GM06990 (cell line): ENCODE measurements around the gene ATP1A4.

Experiments used
- DNase-seq: peaks from one replicate; pipeline ENCODE4 v3.0.0-alpha.2; 2011; ENCODE audit not compliant: insufficient read length; ENCODE audit errors: extremely low read depth
- H3K27me3 ChIP-seq: replicated peaks from 2 replicates; pipeline ENCODE4 v1.6.0; 2011; ENCODE audit warnings: low read length; ENCODE audit not compliant: control insufficient read depth, insufficient read depth
- H3K36me3 ChIP-seq: 2 replicates; pipeline ENCODE4 v1.5.1; 2011; ENCODE audit warnings: low read length; ENCODE audit not compliant: control insufficient read depth, insufficient read depth
- H3K4me3 ChIP-seq: replicated peaks from 2 replicates; pipeline ENCODE4 v1.5.1; 2011; ENCODE audit warnings: low read depth, mild to moderate bottlenecking, control low read depth, low read length
- CTCF ChIP-seq: IDR thresholded peaks from 2 replicates; pipeline ENCODE4 v1.5.1; 2011; ENCODE audit warnings: low read length, control low read depth, mild to moderate bottlenecking, inconsistent platforms; ENCODE audit not compliant: insufficient read depth, poor library complexity, severe bottlenecking

ATP1A4 gene

GRCh38 chr1:160178731-160179130 is 27.3 kb downstream of the ATP1A4 start:
- Histone ChIP-seq H3K27me3 (no peaks in the 10 kb centered on the region), H3K4me3 (no peak overlapping the region), H3K36me3 (no peaks in the 10 kb centered on the region)
- no peak for DNase-seq
- TF ChIP-seq CTCF, result no peak

- no peaks in the 10 kb centered on the region for H3K36me3 ChIP-seq
- H3K4me3 ChIP-seq, result no peak overlapping the region
- no peak for DNase-seq
- no peak for TF ChIP-seq CTCF
- H3K27me3 ChIP-seq, result no peaks in the 10 kb centered on the region
These were observed 27.9 kb downstream of the ATP1A4 start for GRCh38 chr1:160179336-160179735.

GRCh38 chr1:160186246-160186645 is 34.8 kb downstream of the ATP1A4 start:
- Histone ChIP-seq H3K36me3 (no peaks in the 10 kb centered on the region), H3K27me3 (no peaks in the 10 kb centered on the region), H3K4me3 (no peak overlapping the region)
- no peak for DNase-seq
- no peak for TF ChIP-seq CTCF

GRCh38 chr1:160186729-160187128 is 35.3 kb downstream of the ATP1A4 start:
- no peak for DNase-seq
- no peak for TF ChIP-seq CTCF

GRCh38 chr1:160187407-160187806 is 36.0 kb downstream of the ATP1A4 start:
- DNase-seq, result no peak
- TF ChIP-seq CTCF, result no peak
- H3K36me3 ChIP-seq, result no peaks in the 10 kb centered on the region
- H3K4me3 ChIP-seq, result no peak overlapping the region
- no peaks in the 10 kb centered on the region for H3K27me3 ChIP-seq

More at GRCh38 chr1:160186729-160187128, 35.3 kb downstream of the ATP1A4 start:
- H3K4me3 ChIP-seq, result no peak overlapping the region
- no peaks in the 10 kb centered on the region for H3K27me3 ChIP-seq
- H3K36me3 ChIP-seq, result no peaks in the 10 kb centered on the region

- no peak for TF ChIP-seq CTCF
- Histone ChIP-seq H3K27me3 (no peaks in the 10 kb centered on the region), H3K36me3 (no peaks in the 10 kb centered on the region), H3K4me3 (no peak overlapping the region)
- DNase-seq, result no peak
These were observed 36.9 kb downstream of the ATP1A4 start for GRCh38 chr1:160188341-160188740.
